GM18502 (cell line): Measurements from ENCODE around the gene APOB.

ENCODE experiments used
- ATAC-seq: cut with Tn5 transposase; IDR thresholded peaks from one replicate; pipeline ENCODE4 v1.9.1; 2021; ENCODE audit warnings: mild to moderate bottlenecking; ENCODE audit not compliant: unreplicated experiment, poor library complexity

The APOB gene

GRCh38 chr2:21052044-21052443 is 8.2 kb upstream of the APOB start:
- ATAC-seq = no peak

- no peak for ATAC-seq
Measured at GRCh38 chr2:21050164-21050563, 6.3 kb upstream of the APOB start.

DNA sequence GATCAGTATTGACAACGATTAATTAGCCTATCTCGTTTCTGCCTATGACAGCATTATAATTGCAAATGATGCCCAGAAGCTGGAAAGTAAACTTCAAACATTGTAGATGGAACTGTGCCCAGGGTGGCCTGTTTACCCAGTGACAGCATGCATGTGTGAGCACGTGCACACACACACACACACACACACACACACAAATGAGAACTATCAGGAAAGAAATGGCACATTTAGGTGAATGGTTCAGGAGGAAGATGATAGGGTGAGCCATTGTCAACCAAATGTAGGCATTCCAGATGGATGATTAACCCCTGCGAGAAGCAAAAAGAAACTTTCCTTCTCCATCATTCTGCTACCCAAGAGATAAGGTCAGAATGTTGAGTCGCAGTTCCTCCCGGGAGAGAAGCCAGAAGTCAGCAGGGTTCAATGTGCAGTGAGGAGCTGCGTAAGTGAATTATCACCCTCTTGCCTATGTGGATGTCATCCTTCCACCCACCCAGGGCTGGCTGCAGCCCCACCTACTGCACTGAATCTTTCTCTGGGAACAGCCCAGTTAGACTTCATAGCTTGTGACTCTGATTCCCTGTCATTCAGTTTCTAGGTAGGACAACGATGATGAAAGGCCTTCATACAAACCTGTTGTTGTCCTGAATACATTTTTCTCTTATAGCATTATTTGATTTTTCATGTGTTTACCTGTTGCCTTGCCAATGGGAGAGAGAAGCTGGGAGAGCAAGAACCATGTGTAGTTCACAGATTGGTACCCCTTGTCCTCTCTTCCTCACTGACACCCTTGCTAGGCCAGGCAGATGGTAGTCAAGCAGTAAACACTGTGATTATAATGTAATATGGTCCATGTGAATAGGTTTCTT is 3.5 kb upstream of the APOB start:
- ATAC-seq = no peak

DNA sequence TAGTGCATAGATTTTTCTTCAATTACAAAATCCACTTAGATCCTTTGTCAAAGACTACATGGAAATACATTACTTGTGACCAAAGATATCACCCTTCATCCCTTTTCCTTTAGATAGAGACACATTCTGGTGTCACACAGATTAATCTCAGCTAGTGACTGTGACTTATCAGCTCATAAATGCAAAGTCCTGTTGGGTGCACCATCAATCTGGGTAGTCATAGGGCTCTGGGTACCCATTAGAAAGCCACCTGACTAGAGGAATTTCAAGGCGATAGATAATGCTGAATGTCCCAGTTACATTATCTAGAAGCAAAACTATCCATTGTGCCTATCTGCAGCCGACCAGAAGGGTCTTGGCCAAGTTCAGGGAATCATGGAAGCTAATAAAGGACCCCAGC is 2.6 kb upstream of the APOB start:
- no peak for ATAC-seq

GRCh38 chr2:21044694-21045371 is 960 bp upstream of the APOB start:
- no peak for ATAC-seq

DNA sequence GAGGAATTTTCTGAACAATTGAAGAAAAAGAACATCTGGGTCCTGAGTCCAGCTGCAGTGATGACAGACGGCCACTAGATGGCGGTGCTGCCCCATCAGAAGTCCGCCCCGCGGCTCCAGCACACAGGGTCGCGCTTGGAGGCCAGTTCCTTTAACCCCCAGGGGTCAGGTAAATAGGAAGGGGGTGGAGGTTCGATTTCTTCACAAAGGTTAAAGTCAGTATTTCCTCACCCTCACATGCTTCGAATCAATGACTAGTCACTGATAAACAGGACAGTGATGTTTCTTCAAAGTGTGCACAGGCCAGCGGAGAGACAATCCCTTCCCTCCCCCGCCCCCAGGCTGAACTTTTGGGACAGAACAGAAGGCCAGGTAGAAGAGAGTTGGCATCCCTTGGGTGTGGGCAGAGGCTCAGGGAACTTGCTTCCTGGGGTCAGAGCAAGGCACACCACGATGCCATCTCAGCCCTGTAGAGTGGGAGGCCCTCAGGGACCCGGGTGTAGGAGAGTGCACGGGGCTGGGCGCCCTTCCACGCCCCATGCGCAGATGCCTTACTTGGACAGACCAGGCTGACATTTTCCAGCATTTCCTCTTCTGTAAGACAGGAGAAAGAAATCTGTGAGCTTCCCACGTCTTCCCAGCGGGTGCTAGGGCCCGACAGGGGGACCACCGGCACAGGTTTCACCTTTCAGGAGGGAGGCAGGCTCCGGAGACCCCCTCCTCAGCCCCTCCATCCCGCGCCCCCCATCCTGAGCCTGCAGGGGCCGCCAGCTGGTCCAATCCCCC is 722 bp downstream of the APOB start:
- peak; percentile 82 for ATAC-seq

GRCh38 chr2:21042708-21042957 is 1.2 kb downstream of the APOB start:
- no peak for ATAC-seq

- no peak for ATAC-seq
Measured at GRCh38 chr2:21041943-21042707, 1.7 kb downstream of the APOB start.

DNA sequence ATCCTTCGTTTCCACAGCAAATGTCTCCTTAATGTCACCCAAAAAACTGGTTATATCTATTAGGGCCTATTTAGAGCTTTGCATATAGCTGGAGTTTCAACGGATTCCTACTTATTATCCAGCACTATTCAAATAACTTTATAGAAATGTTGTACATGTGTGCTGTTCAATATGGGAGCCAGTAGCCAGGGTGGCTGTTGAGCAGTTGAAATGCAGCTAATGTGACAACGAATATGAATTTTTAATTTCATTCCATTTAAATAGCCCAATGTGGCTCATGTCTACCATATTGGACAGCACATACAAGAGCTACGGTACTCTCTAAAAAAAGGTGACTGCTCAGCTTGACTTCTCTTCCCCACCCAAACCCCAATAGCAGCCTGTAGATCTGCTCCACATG is 2.4 kb downstream of the APOB start:
- no peak for ATAC-seq

DNA sequence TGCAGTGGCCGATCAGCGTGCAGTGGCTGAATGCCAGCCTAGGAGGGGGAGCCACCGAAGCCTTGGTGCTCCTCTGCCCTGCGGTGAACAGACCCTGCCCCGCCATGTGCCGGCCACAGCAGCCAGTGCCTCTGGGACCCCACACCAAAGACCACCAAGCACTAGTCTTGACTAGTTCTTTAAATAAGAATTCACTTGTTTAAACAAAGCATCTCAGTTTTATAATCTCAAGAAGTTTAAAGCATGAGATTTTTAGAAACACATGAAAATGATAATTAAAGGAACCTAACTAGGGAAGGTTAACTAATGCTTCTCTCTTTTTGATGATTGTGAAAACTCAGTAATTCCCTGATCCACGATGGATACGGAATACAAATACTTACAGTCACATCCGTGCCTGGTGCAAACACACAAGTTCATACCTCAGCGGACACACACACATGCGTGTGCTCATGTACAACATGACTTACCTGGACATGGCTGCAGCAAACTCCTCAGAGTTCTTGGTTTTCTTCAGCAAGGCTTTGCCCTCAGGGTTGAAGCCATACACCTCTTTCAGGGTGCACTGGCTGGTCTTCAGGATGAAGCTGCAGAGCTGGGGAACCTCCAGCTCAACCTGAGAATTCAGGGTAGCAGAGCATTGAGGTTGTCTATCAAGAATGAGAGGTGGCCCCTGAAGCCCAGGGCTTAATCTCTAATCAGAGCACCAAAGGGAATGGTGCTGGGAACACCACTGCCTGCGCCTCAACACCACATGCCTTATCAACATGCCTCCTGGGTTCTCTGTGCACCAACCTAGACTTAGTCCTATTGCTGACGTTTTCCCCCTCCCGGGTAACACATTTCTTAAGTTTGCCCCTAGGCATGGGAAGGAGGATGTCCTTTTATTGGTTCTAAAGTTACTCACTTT is 3.1 kb downstream of the APOB start:
- no peak for ATAC-seq

- ATAC-seq = no peak
Measured at GRCh38 chr2:21039979-21040467, 3.9 kb downstream of the APOB start.

- ATAC-seq = no peak
Measured at GRCh38 chr2:21039080-21039556, 4.8 kb downstream of the APOB start.

GRCh38 chr2:21038403-21039073 is 5.3 kb downstream of the APOB start:
- no peak for ATAC-seq

GRCh38 chr2:21037671-21038108 is 6.2 kb downstream of the APOB start:
- ATAC-seq = no peak

- no peak for ATAC-seq
Measured at GRCh38 chr2:21036708-21037670, 6.9 kb downstream of the APOB start.

GRCh38 chr2:21035974-21036707 is 7.7 kb downstream of the APOB start:
- ATAC-seq = no peak
